ENCODE measurements around the gene SEC22C.
"Not testable (repeated sequence)": the region's sequence is repeated elsewhere in the genome, so short reads cannot be mapped to it uniquely, and the experiment has no call there.

Gene SEC22C

GRCh38 chr3:42572278-42572677 lies 9.5 kb downstream of the SEC22C start:
- H3K4me2 ChIP-seq (ENCODE audit: low read length), result no peak overlapping the region
- no peak overlapping the region for H3K4me3 ChIP-seq (ENCODE audit: low read depth, low read length)
- TF ChIP-seq CTCF (IDR thresholded peaks at IDR 0.05), result peak; percentile 50
- no peaks in the 10 kb centered on the region for H3K9me3 ChIP-seq (ENCODE audit: control insufficient read depth, low read length)
- H3K27me3 ChIP-seq (ENCODE audit: control insufficient read depth, insufficient read depth, low read length), result no peaks in the 10 kb centered on the region
- H3K9ac ChIP-seq, result no peak overlapping the region
- H3K27ac ChIP-seq, result no peak overlapping the region
- H2AFZ ChIP-seq, result no peak overlapping the region
- H3K79me2 ChIP-seq, result peaks cover 16% of the 10 kb centered on the region
- no peaks in the 10 kb centered on the region for H3K36me3 ChIP-seq (ENCODE audit: control insufficient read depth, insufficient read depth, low read length)
- H3K4me1 ChIP-seq, result peaks cover 4% of the 10 kb centered on the region

- Histone ChIP-seq H3K4me1 (peaks cover 4% of the 10 kb centered on the region), H3K27me3 (ENCODE audit: control insufficient read depth, insufficient read depth, low read length) (no peaks in the 10 kb centered on the region), H3K27ac (no peak overlapping the region), H3K4me2 (ENCODE audit: low read length) (no peak overlapping the region), H3K9me3 (ENCODE audit: control insufficient read depth, low read length) (no peaks in the 10 kb centered on the region), H2AFZ (no peak overlapping the region), H3K9ac (no peak overlapping the region), H3K4me3 (ENCODE audit: low read depth, low read length) (no peak overlapping the region), H3K79me2 (peaks cover 9% of the 10 kb centered on the region), H3K36me3 (ENCODE audit: control insufficient read depth, insufficient read depth, low read length) (no peaks in the 10 kb centered on the region)
- TF ChIP-seq CTCF (IDR thresholded peaks at IDR 0.05), result no peak
Measured at GRCh38 chr3:42569593-42570142, 12.1 kb downstream of the SEC22C start.

GRCh38 chr3:42562047-42562907 lies 19.5 kb downstream of the SEC22C start:
- H3K79me2 ChIP-seq, result peaks cover 4% of the 10 kb centered on the region
- H3K4me2 ChIP-seq (ENCODE audit: low read length), result no peak overlapping the region
- TF ChIP-seq CTCF (IDR thresholded peaks at IDR 0.05), result no peak
- no peak overlapping the region for H2AFZ ChIP-seq
- H3K27me3 ChIP-seq (ENCODE audit: control insufficient read depth, insufficient read depth, low read length), result no peaks in the 10 kb centered on the region
- H3K4me3 ChIP-seq (ENCODE audit: low read depth, low read length), result no peak overlapping the region
- H3K9me3 ChIP-seq (ENCODE audit: control insufficient read depth, low read length), result no peaks in the 10 kb centered on the region
- H3K9ac ChIP-seq, result no peak overlapping the region
- H3K4me1 ChIP-seq, result no peaks in the 10 kb centered on the region
- H3K27ac ChIP-seq, result no peak overlapping the region
- no peaks in the 10 kb centered on the region for H3K36me3 ChIP-seq (ENCODE audit: control insufficient read depth, insufficient read depth, low read length)

- Histone ChIP-seq H3K9me3 (ENCODE audit: control insufficient read depth, low read length) (no peaks in the 10 kb centered on the region), H3K27me3 (ENCODE audit: control insufficient read depth, insufficient read depth, low read length) (no peaks in the 10 kb centered on the region), H3K4me3 (ENCODE audit: low read depth, low read length) (no peak overlapping the region), H3K79me2 (no peaks in the 10 kb centered on the region), H3K4me2 (ENCODE audit: low read length) (no peak overlapping the region), H2AFZ (no peak overlapping the region), H3K4me1 (no peaks in the 10 kb centered on the region), H3K27ac (no peak overlapping the region), H3K9ac (no peak overlapping the region), H3K36me3 (ENCODE audit: control insufficient read depth, insufficient read depth, low read length) (no peaks in the 10 kb centered on the region)
- peak; percentile 9 for TF ChIP-seq CTCF (IDR thresholded peaks at IDR 0.05)
Measured at GRCh38 chr3:42557854-42558253, 23.9 kb downstream of the SEC22C start.

- H3K4me2 ChIP-seq (ENCODE audit: low read length); H3K27ac ChIP-seq; H3K27me3 ChIP-seq (ENCODE audit: control insufficient read depth, insufficient read depth, low read length); H3K4me3 ChIP-seq (ENCODE audit: low read depth, low read length); H3K4me1 ChIP-seq; H2AFZ ChIP-seq; H3K9ac ChIP-seq; H3K79me2 ChIP-seq; H3K9me3 ChIP-seq (ENCODE audit: control insufficient read depth, low read length); H3K36me3 ChIP-seq (ENCODE audit: control insufficient read depth, insufficient read depth, low read length): not testable (repeated sequence)
Measured at GRCh38 chr3:42556817-42557216, 24.9 kb downstream of the SEC22C start.

Measured in parathyroid adenoma (tissue), 2 donors.